Dedifferentiated amniotic fluid mesenchymal stem cell (primary cell): Measurements from ENCODE around the gene ZMYM5.
"Not testable (repeated sequence)": the region's sequence is repeated elsewhere in the genome, so short reads cannot be mapped to it uniquely, and the experiment has no call there.

Experiments used
- DNase-seq: peaks from one replicate; pipeline ENCODE4 v3.0.0-alpha.2; 2016; ENCODE audit errors: extremely low spot score

Gene ZMYM5

DNA sequence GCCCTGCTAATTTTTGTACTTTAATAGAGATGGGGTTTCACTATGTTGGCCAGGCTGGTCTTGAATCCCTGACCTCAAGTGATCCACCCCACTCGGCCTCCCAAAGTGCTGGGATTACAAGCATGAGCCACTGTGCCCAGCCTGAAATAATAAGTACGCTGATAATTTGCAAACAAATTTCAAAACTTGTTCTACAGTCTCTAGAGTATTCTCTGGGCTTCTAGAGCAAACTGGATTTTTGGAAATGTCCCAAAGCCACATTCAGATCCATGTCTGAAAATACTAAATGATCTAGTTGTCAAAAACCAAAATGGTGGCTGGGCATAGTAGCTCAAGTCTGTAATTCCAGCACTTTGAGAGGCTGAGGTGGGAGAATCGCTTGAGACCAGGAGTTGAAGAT is 40.8 kb downstream of the ZMYM5 start:
- DNase-seq, result no peak

DNA sequence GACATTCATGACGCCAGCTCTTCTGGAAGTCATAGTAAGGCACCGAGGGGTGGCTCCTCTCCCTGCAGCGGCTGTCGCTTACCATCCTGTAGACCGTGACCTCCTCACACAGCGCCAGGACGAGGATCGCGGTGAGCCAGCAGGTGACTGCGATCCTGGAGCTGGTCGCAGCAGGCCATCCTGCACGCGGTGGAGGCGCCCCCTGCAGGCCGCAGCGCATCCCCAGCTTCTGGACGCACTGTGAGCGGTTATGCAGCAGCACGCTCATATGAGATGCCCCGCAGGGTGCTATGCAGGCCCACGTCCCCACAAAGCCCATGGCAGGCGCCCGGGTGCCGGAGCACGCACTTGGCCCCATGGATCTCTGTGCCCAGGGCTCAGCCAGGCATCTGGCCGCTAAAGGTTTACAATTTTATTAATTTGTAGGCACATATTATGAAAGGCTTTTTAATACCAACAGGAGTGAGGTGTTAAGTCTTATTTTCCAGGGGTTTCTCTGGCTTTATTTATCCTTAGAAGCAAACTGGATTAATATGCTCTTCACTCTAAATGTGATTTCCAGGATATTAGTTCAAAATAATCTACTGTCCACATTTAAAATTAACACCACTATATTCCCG is 45.1 kb downstream of the ZMYM5 start:
- DNase-seq, result no peak

DNA sequence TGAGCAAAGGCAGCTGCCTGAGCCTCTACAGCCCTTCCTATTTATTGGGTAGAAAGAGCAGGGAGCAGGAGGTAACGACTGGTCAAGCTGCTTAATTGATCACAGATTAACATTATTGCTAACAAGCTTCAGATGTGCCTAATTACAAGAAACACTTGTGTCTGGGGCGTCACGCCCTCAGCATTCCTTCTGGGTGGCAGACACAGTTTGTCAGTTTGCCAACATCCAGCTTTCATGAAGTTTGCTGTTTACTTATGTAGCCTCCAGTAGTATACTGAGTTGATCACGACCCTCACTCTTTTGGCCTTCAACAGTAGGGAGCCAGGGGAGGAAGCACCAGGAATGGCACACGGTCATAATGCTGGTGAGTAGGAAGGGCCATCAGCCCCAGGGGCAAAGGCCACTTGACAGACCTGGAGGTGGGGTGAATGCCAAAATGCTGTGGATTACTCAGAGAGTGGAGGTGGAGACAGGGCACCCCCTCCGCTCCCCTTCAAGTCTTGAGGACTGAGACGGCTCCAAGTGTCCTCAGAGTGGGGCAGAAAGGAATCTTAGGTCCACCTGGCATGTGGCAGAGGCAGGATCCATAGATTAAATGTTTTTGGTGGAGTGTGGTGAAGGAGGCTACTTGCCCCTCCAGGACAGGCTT is 45.8 kb downstream of the ZMYM5 start:
- no peak for DNase-seq

DNA sequence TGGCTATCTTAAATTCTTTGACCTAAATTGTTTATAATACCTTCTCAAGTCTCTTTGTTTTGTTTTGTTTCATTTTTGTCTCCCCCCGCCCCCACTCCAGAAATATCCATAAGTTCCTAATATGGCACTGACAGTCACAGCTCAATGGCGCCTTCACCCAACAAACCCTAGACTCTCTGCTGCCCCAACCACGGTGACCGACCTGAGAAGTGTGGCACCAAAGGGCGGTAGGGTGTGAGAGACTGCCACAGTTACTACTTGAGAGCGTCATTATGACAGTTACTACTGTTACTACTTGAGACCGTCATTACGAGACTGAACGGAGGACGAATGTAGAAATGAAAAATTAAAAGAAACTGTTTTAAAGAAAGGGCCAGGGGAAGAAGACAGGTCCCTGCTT is 46.3 kb downstream of the ZMYM5 start:
- DNase-seq, result no peak

DNA sequence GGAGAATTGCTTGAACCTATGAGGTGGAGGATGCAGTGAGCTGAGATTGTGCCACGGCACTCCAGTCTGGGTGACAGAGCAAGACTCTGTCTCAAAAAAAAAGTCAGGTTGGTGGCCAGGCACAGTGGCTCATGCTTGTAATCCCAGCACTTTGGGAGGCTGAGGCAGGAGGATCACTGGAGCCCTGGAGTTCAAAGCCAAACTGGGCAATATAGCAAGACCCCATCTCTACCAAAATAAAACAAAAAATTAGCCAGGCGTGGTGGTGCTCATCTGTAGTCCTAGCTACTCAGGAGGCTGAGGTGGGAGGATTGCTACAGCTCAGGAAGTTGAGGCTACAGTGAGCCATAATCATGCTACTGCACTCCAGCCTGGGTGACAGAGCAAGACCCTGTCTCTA is 47.6 kb downstream of the ZMYM5 start:
- not testable (repeated sequence) for DNase-seq

DNA sequence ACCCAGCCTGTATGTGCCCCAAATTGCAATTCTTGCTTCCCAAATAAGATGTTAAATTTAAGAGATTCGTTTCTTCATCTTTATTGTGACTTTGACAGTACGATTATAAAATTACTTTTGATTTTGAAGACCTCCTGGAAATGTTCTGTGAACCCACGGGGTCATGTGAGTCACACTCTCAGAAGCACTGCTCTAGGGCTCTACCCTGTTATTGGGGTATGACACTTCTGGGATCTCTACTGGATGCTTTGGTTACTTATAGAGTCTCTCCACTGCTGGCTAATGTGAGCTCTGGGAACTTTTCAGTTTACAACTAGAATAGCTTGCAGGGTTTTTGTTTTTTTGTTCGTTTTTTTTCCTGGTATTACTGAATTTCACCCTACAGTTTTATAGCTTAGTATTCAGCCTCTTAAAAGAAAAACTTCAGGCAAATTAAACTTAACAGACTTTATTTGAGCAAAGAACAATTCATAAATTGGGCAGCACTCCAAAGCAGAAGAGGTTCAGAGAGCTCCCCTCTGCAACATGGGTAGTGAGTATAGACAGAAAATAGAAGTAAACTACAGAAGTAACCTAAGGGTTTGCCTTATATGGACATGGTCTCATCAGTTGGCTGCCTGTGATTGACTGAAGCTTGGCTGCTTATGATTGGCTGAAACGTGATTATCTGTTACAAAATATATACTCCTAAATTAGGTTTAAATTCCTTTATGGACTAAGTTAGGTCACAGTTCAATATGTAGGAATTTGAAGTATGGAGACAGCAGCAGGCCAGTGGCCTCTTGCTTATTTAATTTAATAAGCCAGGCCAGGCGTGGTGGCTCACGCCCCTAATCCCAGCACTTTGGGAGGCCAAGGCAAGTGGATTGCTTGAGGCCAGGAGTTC is 52.2 kb downstream of the ZMYM5 start:
- no peak for DNase-seq

DNA sequence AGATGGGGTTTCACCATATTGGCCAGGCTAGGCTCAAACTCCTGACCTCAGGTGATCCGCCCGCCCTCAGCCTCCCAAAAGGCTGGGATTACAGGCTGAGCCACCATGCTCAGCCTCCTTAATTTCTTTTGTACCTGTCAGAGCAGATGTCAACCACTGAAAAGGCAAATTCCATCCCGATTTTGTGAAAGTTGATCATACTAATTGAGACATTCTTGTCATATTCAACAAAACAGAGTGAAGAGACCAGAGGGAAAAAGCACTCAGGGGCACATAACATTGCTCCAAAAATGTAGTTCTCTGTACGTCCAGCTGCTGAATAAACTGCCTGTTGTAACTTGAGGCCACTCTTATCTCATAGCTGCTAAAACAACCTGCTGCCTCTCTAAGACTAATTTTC is 53.3 kb downstream of the ZMYM5 start:
- no peak for DNase-seq

DNA sequence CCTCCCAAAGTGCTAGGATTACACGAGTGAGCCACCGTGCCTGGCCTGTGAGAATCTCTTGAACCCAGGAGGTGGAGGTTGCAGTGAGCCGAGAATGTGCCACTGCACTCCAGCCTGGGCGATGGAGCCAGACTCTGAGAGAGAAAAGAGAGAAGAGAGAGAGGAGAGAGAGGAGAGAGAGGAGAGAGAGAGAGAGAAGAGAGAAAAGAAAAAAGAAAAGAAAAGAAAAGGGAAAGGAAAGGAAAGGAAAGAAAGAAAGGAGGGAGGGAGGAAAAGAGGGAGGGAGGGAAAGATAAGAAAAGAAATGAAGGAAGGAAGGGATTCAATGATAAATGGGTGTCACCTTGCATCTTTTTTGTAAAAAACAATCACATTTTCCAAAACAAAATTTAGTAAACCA is 57.7 kb downstream of the ZMYM5 start:
- no peak for DNase-seq

DNA sequence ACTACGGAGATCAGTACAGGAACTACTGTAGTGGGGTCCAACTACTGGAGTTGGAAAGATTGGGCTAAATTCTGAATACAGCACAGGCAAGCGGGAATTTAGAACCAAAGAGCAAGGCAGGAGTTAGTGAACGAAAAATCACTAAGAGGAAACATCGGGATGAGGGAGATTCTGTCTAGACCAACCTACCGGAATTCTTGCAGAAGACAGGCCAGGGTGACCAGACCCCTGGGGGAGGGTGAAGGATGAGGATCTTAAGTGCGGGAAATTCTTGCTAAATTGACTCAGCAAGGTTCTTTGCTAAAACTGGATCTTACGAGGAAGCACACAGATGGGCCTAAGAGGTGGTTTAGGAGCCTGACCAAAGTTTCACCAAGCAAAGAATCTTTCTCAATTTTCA is 67.5 kb downstream of the ZMYM5 start:
- no peak for DNase-seq

DNA sequence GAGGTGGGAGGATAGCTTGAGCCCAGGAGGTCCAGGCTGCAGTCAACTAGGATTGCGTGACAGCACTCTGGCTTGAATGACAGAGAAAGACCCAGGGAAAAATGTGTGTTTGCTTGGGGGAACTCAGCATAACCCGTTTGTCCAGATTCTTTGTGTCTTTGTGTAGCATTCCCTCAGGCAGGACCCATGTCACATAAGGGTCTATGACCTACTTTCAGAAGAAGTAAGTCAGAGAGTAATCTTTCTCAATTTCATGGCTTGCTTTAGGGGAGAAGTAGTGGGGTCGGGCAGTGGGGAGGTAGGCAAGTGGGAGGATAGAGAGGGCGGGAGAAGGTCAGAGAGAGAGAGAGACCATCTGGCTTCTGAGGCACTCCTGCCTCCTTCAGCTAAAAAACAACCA is 68.8 kb downstream of the ZMYM5 start:
- no peak for DNase-seq

DNA sequence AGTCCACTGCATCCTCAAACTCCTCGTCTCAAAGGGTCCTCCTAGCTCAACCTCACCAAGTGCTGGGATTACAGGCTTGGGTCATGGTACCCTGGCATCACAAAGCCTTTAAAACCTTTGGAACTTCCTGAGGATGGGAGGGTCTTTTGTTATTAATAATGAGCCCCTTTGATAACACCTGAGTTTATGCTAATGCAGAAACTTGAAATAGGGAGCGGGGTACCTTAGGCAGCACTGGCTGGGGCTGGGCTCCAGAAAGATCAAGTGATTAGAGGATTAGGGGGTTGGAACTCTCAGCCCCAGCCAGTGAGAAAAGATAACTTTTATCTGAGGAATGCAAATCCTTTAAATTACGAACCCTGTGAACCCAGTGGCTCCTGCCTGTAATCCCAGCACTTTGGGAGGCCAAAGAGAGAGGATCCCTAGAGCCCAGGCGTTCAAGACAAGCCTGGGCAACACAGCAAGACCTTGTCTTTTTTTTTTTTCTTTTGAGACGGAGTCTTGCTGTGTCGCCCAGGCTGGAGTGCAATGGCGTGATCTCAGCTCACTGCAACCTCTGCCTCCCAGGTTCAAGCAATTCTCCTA is 71.4 kb downstream of the ZMYM5 start:
- no peak for DNase-seq

DNA sequence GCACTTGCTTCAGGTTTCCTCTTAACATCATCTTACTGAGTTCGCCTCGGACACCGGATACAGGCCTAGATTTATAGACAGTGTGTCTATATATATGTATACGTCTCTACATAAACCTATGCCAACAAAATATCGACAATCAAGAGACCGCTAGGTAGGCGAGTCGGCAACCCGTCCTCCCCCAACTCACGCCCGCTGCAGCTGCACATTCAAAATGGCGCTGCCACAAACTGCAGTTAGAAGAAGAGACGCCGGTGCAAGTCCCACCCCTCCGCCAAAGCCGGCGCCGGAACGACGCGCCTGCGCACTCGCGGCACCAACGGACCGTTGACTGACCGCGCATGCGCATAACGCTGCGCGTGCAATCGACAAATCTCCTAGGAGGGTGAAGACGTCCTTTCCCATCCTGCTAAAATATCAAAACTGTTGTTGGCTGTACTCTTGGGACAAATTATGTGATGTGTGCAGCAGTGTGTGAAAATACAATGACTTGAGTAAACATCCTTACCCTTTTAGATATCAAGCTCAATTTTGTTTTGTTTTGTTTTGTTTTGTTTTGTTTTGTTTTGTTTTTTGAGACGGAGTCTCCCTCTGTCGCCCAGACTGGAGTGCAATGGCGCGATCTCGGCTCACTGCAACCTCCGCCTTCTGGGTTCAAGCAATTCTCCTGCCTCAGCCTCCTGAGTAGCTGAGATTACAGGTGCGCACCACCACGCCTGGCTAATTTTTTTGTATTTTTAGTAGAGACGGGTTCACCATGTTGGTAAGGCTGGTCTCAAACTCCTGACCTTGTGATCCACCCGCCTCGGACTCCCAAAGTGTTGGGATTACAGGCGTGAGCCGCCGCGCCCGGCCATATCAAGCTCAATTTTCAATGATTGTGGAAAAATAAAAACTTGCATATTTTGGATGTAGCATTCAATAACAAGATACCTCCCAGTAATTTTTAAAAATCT is 80.4 kb downstream of the ZMYM5 start, which contains the start of gene PSPC1:
Gene PSPC1, minus strand, starts transcription at position 219 of the 956 bp plus-strand sequence. Its CDS starts 188 bp downstream, at position 31.
- peak; percentile 92 for DNase-seq

DNA sequence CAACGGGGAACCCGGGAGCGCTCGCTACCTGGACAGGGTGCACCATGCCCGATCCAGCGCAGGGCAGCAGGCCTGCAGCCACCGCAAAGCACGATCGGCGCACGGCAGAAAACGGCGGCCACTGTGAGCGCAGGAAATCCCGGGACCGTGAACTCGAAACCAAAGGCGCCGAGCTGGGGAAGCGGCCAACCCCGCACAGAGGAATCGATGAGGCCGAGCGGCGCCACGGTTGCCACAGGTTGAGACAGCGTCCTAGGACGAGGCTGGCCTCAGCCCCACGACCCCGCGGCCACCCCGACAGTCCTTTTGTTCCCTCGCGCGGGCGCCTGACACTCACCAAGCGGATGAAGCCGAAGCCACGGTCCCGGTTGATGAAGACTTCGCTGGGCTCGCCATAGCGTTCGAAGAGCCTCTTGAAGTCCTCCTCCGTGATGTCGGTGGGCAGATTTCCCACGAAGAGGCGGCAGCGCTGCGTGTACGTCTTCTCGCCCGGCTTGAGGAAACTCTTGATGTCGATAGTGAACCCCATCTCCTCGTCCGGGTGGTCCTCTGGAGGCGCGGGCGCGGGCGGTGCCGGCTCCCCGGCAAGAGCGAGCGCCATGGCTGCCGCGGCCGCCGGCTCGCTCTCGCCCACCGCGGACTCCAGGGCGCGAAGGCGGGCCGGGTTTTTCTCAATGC is 81.3 kb downstream of the ZMYM5 start:
- peak; percentile 21 for DNase-seq

DNA sequence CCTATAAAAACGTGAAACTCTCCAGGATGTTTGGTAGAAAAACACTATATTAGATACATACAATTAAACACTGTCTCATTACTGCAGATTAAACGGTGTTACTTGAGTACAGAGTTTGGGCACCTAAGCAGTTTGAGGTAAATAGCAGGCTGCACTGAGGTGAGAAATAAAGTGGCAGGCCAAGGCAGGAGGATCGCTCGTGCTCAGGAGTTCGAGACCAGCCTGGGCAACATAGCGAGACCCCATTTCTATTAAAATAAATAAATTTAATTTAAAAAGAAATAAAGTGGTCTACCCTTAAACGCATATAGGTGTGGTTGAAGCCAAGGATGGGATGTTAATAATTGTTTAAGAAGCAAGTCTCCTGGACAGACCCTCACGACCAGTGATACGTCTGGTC is 81.9 kb downstream of the ZMYM5 start:
- no peak for DNase-seq

DNA sequence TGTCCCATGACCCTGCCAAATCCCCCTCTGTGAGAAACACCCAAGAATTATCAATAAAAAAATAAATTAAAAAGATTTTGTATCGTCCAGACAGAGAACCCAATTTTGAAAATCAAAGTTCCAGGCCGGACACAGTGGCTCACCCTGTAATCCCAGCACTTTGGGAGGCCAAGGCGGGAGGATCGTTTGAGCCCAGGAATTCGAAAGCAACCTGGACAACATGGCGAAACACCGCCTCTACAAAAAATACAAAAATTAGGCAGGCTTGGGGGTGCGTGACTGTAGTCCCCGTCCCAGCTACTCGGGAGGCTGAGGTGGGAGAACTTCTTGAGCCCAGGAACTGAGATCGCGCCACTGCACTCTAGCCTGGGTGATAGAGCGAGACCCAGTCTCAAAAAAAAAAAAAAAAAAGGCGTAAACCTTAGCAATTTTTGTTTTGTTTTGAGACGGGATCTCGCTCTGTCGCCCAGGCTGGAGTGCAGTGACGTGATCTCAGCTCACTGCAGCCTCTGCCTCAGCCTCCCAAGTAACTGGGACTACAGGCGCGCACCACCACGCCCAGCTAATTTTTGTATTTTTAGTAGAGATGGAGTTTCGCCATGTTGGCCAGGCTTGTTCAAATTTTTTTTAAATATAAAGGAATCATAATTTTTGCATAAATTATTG is 82.6 kb downstream of the ZMYM5 start:
- DNase-seq, result not testable (repeated sequence)
